Nephron (organoid): ENCODE measurements around the gene CCPG1.
"Not testable (repeated sequence)": the region's sequence is repeated elsewhere in the genome, so short reads cannot be mapped to it uniquely, and the experiment has no call there.

Source experiments
- H3K27ac Mint-ChIP-seq, 3 experiments: 2 replicates each; pipeline ENCODE4 v1.8.0; 2020; ENCODE audit warnings: mixed read lengths in 3 of 3, mild to moderate bottlenecking in 2 of 3, moderate library complexity in 1 of 3
- H3K27me3 Mint-ChIP-seq: 2 replicates; pipeline ENCODE4 v1.8.0; 2021; ENCODE audit warnings: low read depth, mild to moderate bottlenecking, moderate library complexity, mixed read lengths
- H3K36me3 Mint-ChIP-seq: 2 replicates; pipeline ENCODE4 v1.8.0; 2020; ENCODE audit warnings: low read depth, mixed read lengths
- H3K4me1 Mint-ChIP-seq: 2 replicates; pipeline ENCODE4 v1.8.0; 2020; ENCODE audit warnings: mixed read lengths
- H3K4me3 Mint-ChIP-seq, 3 experiments: 2 replicates each; pipeline ENCODE4 v1.8.0; 2020; ENCODE audit warnings: mild to moderate bottlenecking in 3 of 3, mixed read lengths in 3 of 3, moderate library complexity in 2 of 3
- H3K9me3 Mint-ChIP-seq: 2 replicates; pipeline ENCODE4 v1.8.0; 2020; ENCODE audit warnings: mixed read lengths
- TF ChIP-seq, protein P1 (sequence below), 3 experiments: fragments of 200-600 bp; sonication (generic); IDR thresholded peaks; one replicate each; pipeline ENCODE4 v1.5.0; 2021; ENCODE audit warnings: antibody characterized with exemption in 3 of 3; ENCODE audit not compliant: unreplicated experiment in 3 of 3

Gene CCPG1

DNA sequence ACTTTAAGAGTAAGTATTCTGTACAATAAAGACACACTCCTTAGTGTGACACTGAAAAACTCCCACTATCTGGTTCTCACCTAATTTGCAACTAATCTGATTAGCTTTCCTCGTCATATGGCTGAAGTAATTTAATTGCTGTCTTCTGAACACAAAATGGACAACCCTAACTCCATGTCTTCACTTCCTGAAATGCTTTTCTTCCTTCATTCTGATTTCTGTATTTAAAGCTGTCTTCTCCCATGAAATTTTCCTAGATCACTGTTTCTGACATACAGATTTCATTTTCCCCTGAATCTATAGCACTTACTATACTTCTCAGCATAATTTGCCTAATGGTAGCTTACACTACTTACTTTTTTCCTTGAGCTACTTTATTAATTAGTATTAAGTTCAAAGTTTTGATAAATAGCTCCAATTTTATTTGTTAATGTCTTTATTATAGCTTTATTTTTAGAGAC, 6.3 kb downstream of the CCPG1 start:
- no peaks in the 10 kb centered on the region for H3K9me3 Mint-ChIP-seq
- TF ChIP-seq, protein P1, sequence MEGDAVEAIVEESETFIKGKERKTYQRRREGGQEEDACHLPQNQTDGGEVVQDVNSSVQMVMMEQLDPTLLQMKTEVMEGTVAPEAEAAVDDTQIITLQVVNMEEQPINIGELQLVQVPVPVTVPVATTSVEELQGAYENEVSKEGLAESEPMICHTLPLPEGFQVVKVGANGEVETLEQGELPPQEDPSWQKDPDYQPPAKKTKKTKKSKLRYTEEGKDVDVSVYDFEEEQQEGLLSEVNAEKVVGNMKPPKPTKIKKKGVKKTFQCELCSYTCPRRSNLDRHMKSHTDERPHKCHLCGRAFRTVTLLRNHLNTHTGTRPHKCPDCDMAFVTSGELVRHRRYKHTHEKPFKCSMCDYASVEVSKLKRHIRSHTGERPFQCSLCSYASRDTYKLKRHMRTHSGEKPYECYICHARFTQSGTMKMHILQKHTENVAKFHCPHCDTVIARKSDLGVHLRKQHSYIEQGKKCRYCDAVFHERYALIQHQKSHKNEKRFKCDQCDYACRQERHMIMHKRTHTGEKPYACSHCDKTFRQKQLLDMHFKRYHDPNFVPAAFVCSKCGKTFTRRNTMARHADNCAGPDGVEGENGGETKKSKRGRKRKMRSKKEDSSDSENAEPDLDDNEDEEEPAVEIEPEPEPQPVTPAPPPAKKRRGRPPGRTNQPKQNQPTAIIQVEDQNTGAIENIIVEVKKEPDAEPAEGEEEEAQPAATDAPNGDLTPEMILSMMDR (IDR thresholded peaks at IDR 0.05; ENCODE audit: unreplicated experiment in 3 of 3) = no peak

DNA sequence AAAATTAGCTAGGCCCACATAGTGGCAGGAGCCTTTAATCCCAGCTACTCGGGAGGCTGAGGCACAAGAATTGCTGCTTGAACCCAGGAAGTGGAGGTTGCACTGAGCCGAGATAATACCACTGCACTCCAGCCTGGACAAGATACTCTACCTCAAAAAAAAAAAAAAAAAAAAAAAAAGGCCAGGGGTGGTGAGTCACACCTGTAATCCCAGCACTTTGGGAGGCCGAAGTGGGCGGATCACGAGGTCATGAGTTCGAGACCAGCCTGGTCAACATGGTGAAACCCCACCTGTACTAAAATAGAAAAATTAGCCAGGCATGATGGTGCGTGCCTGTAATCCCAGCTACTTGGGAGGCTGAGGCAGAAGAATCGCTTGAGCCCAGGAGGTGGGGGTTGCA, 8.1 kb downstream of the CCPG1 start:
- not testable (repeated sequence) for H3K27me3 Mint-ChIP-seq, H3K4me1 Mint-ChIP-seq, H3K4me3 Mint-ChIP-seq, H3K27ac Mint-ChIP-seq, H3K9me3 Mint-ChIP-seq
- H3K36me3 Mint-ChIP-seq = peaks cover 34% of the 10 kb centered on the region

More for the DNA sequence above, 6.3 kb downstream of the CCPG1 start:
- Mint-ChIP-seq H3K27me3 (peaks cover 3% of the 10 kb centered on the region), H3K36me3 (peaks cover 23% of the 10 kb centered on the region), H3K4me1 (no peaks in the 10 kb centered on the region), H3K27ac (no peak overlapping the region), H3K4me3 (no peak overlapping the region)

DNA sequence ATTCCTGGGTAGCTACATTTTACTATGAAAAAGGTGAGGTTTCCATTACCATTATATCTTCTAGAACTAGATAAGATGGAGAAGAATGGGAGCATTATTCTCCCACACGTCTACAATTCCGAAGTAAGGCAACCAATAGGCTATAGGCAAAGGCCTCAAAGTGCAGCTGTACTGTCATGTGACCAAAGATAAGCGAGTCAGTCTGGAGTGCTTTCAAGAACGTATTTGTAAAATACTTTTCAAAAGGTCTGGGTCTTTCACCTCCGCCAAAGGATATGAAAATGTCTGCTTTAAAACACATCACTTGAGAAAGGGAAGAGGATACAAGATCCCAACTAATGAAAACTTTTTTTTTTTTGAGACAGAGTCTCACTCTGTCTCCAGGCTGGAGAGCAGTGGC, 9.9 kb downstream of the CCPG1 start:
- Mint-ChIP-seq H3K27me3 (peaks cover 3% of the 10 kb centered on the region), H3K36me3 (peaks cover 34% of the 10 kb centered on the region), H3K4me3 (no peak overlapping the region), H3K4me1 (peaks cover 6% of the 10 kb centered on the region), H3K27ac (no peak overlapping the region), H3K9me3 (peaks cover 2% of the 10 kb centered on the region)
- TF ChIP-seq, protein P1 (IDR thresholded peaks at IDR 0.05; ENCODE audit: unreplicated experiment in 3 of 3) = no peak

DNA sequence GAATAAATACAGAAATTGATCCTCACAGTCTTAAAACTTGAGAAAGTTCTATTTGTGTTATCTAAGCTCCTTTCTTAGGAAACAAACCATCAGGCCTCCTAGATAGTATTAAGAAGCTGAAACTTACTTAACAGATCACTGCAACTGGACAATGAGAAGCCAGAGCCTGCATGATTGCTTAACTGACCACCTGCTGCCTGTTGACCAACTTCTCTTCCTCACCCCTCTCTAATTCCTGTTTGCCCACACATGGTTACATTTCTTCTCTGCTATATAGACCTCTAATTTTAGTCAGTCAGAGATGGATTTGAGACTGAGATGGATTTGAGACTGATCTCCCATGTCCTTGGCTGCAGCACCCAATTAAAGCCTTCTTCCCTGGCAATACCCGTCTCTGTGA, 13.5 kb downstream of the CCPG1 start:
- H3K4me1 Mint-ChIP-seq = peaks cover 6% of the 10 kb centered on the region
- H3K4me3 Mint-ChIP-seq = no peak overlapping the region

GRCh38 chr15:55389264-55389607, 18.9 kb downstream of the CCPG1 start:
- Mint-ChIP-seq H3K9me3 (no peaks in the 10 kb centered on the region), H3K4me3 (no peak overlapping the region), H3K36me3 (peaks cover 32% of the 10 kb centered on the region), H3K27ac (no peak overlapping the region), H3K4me1 (no peaks in the 10 kb centered on the region), H3K27me3 (no peaks in the 10 kb centered on the region)
- TF ChIP-seq, protein P1 (IDR thresholded peaks at IDR 0.05; ENCODE audit: unreplicated experiment in 3 of 3) = no peak

More for the DNA sequence above, 13.5 kb downstream of the CCPG1 start:
- H3K36me3 Mint-ChIP-seq = peaks cover 29% of the 10 kb centered on the region
- peaks cover 2% of the 10 kb centered on the region for H3K9me3 Mint-ChIP-seq
- TF ChIP-seq, protein P1 (IDR thresholded peaks at IDR 0.05; ENCODE audit: unreplicated experiment in 3 of 3) = no peak
- no peak overlapping the region for H3K27ac Mint-ChIP-seq
- peaks cover 3% of the 10 kb centered on the region for H3K27me3 Mint-ChIP-seq

DNA sequence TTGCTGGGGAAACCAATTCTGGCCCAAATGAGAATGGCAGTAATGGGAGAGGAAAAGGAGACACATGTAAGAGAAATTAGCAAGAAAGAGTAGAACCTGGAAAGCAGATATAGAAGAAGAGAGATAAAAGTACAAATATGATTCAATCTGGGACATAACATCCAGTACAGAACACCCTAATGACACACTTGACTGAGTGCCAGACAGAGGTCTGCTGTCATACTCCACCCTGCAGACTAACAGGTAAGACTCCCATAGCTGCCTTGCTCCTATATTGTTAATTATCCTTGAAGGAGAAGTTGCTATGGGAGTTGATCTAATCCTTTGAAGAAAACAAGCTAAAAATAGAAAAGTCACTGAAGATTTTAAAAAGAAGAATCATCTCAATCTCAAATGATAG, 21.1 kb downstream of the CCPG1 start:
- Mint-ChIP-seq H3K27ac (no peak overlapping the region), H3K36me3 (peaks cover 50% of the 10 kb centered on the region), H3K4me1 (no peaks in the 10 kb centered on the region), H3K4me3 (no peak overlapping the region), H3K27me3 (no peaks in the 10 kb centered on the region), H3K9me3 (peaks cover 3% of the 10 kb centered on the region)
- TF ChIP-seq, protein P1 (IDR thresholded peaks at IDR 0.05; ENCODE audit: unreplicated experiment in 3 of 3) = no peak
